Measurements from ENCODE around the gene NLRC5.

The NLRC5 gene

GRCh38 chr16:57012353-57012752 is 23.0 kb downstream of the NLRC5 start:
- no peaks in the 10 kb centered on the region for H3K9me3 ChIP-seq (ENCODE audit: control insufficient read depth, insufficient read depth, low read depth, low read length)
- TF ChIP-seq SP7 (tag by site-specific recombination; IDR thresholded peaks at IDR 0.05): no peak
- no peak for TF ChIP-seq ZFHX2 (tag by site-specific recombination; conservative IDR thresholded peaks at IDR 0.05)
- no peak for TF ChIP-seq ZBTB20 (tag by site-specific recombination; IDR thresholded peaks at IDR 0.05)
- TF ChIP-seq GLI4 (tag by site-specific recombination; IDR thresholded peaks at IDR 0.05): no peak
- no peak for TF ChIP-seq ZNF677 (tag by site-specific recombination; IDR thresholded peaks at IDR 0.05)
- TF ChIP-seq ZBTB26 (tag by site-specific recombination; optimal IDR thresholded peaks at IDR 0.05): no peak
- no peak for TF ChIP-seq ZNF175 (tag by site-specific recombination; IDR thresholded peaks at IDR 0.05)
- no peak for TF ChIP-seq ATF2 (tag by site-specific recombination; IDR thresholded peaks at IDR 0.05; ENCODE audit: low read depth)
- H3K27ac ChIP-seq (ENCODE audit: extremely low read depth, low read depth, low read length): no peak overlapping the region
- CTCF ChIA-PET: no interaction called here
- no peaks in the 10 kb centered on the region for H3K4me1 ChIP-seq (ENCODE audit: control insufficient read depth, insufficient read depth, low read length)
- no peaks in the 10 kb centered on the region for H3K36me3 ChIP-seq (ENCODE audit: control insufficient read depth in 2 of 2, insufficient read depth in 1 of 2, low read length in 2 of 2)
- no peak overlapping the region for H3K4me3 ChIP-seq (ENCODE audit: low read depth, low read length)
- POLR2A ChIA-PET: no interaction called here

GRCh38 chr16:57013229-57013628 is 23.9 kb downstream of the NLRC5 start:
- Histone ChIP-seq H3K27ac (ENCODE audit: extremely low read depth, low read depth, low read length) (no peak overlapping the region), H3K9me3 (ENCODE audit: control insufficient read depth, insufficient read depth, low read depth, low read length) (no peaks in the 10 kb centered on the region), H3K4me3 (ENCODE audit: low read depth, low read length) (no peak overlapping the region), H3K36me3 (ENCODE audit: control insufficient read depth in 2 of 2, insufficient read depth in 1 of 2, low read length in 2 of 2) (peaks cover 0 to 2% of the 10 kb centered on the region in 2 experiments; a peak in 1 of 3 replicates), H3K4me1 (ENCODE audit: control insufficient read depth, insufficient read depth, low read length) (no peaks in the 10 kb centered on the region)
- CTCF ChIA-PET: no interaction called here
- no peak for TF ChIP-seq SP3 (tag by site-specific recombination; IDR thresholded peaks at IDR 0.05)
- TF ChIP-seq ZNF670 (tag by site-specific recombination; IDR thresholded peaks at IDR 0.05; ENCODE audit: low read depth): no peak
- TF ChIP-seq ZFP41 (tag by site-specific recombination; IDR thresholded peaks at IDR 0.05; ENCODE audit: borderline replicate concordance): no peak
- TF ChIP-seq TSHZ1 (tag by site-specific recombination; IDR thresholded peaks at IDR 0.05; ENCODE audit: borderline replicate concordance): no peak
- no peak for TF ChIP-seq KLF16 (tag by site-specific recombination; IDR thresholded peaks at IDR 0.05)
- no peak for TF ChIP-seq GLIS1 (tag by site-specific recombination; IDR thresholded peaks at IDR 0.05)
- no peak for TF ChIP-seq OVOL3 (tag by site-specific recombination; IDR thresholded peaks at IDR 0.05)
- no peak for TF ChIP-seq ZNF362 (tag by site-specific recombination; IDR thresholded peaks at IDR 0.05)
- TF ChIP-seq ZNF600 (tag by site-specific recombination; IDR thresholded peaks at IDR 0.05): no peak
- no peak for TF ChIP-seq ZNF776 (tag by site-specific recombination; IDR thresholded peaks at IDR 0.05; ENCODE audit: borderline replicate concordance)
- no peak for TF ChIP-seq YY2 (tag by site-specific recombination; IDR thresholded peaks at IDR 0.05)
- no peak for TF ChIP-seq ZNF580 (tag by site-specific recombination; IDR thresholded peaks at IDR 0.05)
- TF ChIP-seq ZNF248 (tag by site-specific recombination; IDR thresholded peaks at IDR 0.05): no peak
- no peak for TF ChIP-seq ZNF629 (tag by site-specific recombination; IDR thresholded peaks at IDR 0.05)
- TF ChIP-seq YY1 (tag by site-specific recombination; IDR thresholded peaks at IDR 0.05): no peak
- POLR2A ChIA-PET: no interaction called here
